ENCODE results near the gene MCM6. TPM values are rescaled to one million over a fixed set of nuclear protein-coding genes. Genes with fewer than 3 reads are reported as not detected.

MCM6 gene
- polyA plus RNA-seq, 1 donor from 2014 or later: 7.0 TPM

- no peak overlapping the region for H2AFZ ChIP-seq (ENCODE audit: low read depth, low read length)
- no peaks in the 10 kb centered on the region for H3K79me2 ChIP-seq (replicated peaks; ENCODE audit: insufficient read depth, low read length)
- peak overlapping the region; percentile 51 for H3K4me3 ChIP-seq (ENCODE audit: low read length)
- H3F3A ChIP-seq (ENCODE audit: insufficient read depth, low read length, poor library complexity, severe bottlenecking): no peaks in the 10 kb centered on the region
- TF ChIP-seq POLR2AphosphoS5 (IDR thresholded peaks at IDR 0.05) (no peak), CTCF (IDR thresholded peaks at IDR 0.05; ENCODE audit: poor library complexity, severe bottlenecking) (peak; percentile 12), EP300 (conservative IDR thresholded peaks at IDR 0.05; ENCODE audit: poor library complexity, severe bottlenecking) (no peak), REST (IDR thresholded peaks at IDR 0.05; ENCODE audit: borderline replicate concordance) (peak; percentile 100), EZH2 (IDR thresholded peaks at IDR 0.05; ENCODE audit: borderline replicate concordance, insufficient read depth, low read length, poor library complexity, severe bottlenecking) (no peak)
- peak overlapping the region; percentile 61 for H3K27ac ChIP-seq (ENCODE audit: low read length)
- no peaks in the 10 kb centered on the region for H3K9me2 ChIP-seq (ENCODE audit: insufficient read depth, low read length)
- H3K9ac ChIP-seq (ENCODE audit: low read length): peak overlapping the region; percentile 2
- H3K36me3 ChIP-seq (ENCODE audit: insufficient read depth, low read length): no peaks in the 10 kb centered on the region
- no peaks in the 10 kb centered on the region for H3K9me3 ChIP-seq (ENCODE audit: low read length)
- no peaks in the 10 kb centered on the region for H3K27me3 ChIP-seq (ENCODE audit: insufficient read depth, low read depth, low read length)
- no peaks in the 10 kb centered on the region for H4K20me1 ChIP-seq (ENCODE audit: insufficient read depth)
- peak overlapping the region; percentile 53 for H3K4me2 ChIP-seq (ENCODE audit: low read length)
Measured at GRCh38 chr2:135829378-135830135, 46.7 kb downstream of the MCM6 start.

GRCh38 chr2:135826544-135826943 is 49.7 kb downstream of the MCM6 start:
- H4K20me1 ChIP-seq (ENCODE audit: insufficient read depth): no peaks in the 10 kb centered on the region
- H3K36me3 ChIP-seq (ENCODE audit: insufficient read depth, low read length): no peaks in the 10 kb centered on the region
- TF ChIP-seq CTCF (IDR thresholded peaks at IDR 0.05; ENCODE audit: poor library complexity, severe bottlenecking) (no peak), SMC3 (conservative IDR thresholded peaks at IDR 0.05; ENCODE audit: poor library complexity) (no peak), EP300 (conservative IDR thresholded peaks at IDR 0.05; ENCODE audit: poor library complexity, severe bottlenecking) (no peak), REST (IDR thresholded peaks at IDR 0.05; ENCODE audit: borderline replicate concordance) (no peak), POLR2AphosphoS5 (IDR thresholded peaks at IDR 0.05) (no peak), MXI1 (conservative IDR thresholded peaks at IDR 0.05; ENCODE audit: poor library complexity, severe bottlenecking) (no peak)
- H2AFZ ChIP-seq (ENCODE audit: low read depth, low read length): no peak overlapping the region
- H3K27me3 ChIP-seq (ENCODE audit: insufficient read depth, low read depth, low read length): no peaks in the 10 kb centered on the region
- H3K9me3 ChIP-seq (ENCODE audit: low read length): no peaks in the 10 kb centered on the region
- H3K27ac ChIP-seq (ENCODE audit: low read length): no peak overlapping the region
- H3K4me2 ChIP-seq (ENCODE audit: low read length): no peak overlapping the region
- no peak overlapping the region for H3K4me3 ChIP-seq (ENCODE audit: low read length)
- H3K9ac ChIP-seq (ENCODE audit: low read length): no peak overlapping the region
- no peaks in the 10 kb centered on the region for H3K9me2 ChIP-seq (ENCODE audit: insufficient read depth, low read length)
- H3F3A ChIP-seq (ENCODE audit: insufficient read depth, low read length, poor library complexity, severe bottlenecking): no peaks in the 10 kb centered on the region
- no peaks in the 10 kb centered on the region for H3K79me2 ChIP-seq (replicated peaks; ENCODE audit: insufficient read depth, low read length)
